WTC11 (cell line): ENCODE data around the gene NFS1. TPM values are rescaled to one million over a fixed set of nuclear protein-coding genes. Genes with fewer than 3 reads are reported as not detected.

ENCODE experiments used
- ATAC-seq: fragments of 200-7000 bp; cut with Tn5 transposase; 2 replicates; pipeline ENCODE4 v1.10.0; 2021; ENCODE audit warnings: mild to moderate bottlenecking, moderate library complexity
- CTCF ChIA-PET: fragments of 300-600 bp; sonication (Branson Sonifier 250); formaldehyde crosslinking; loops from one replicate; lab custom pipeline; 2021; ENCODE audit warnings: antibody characterized with exemption; lab: Charles Lee
- POLR2A ChIA-PET: fragments of 350-600 bp; sonication (Branson Sonifier 250); formaldehyde crosslinking; loops from one replicate; lab custom pipeline; 2021; ENCODE audit warnings: antibody characterized with exemption; lab: Charles Lee
- DNase-seq: peaks from one replicate; pipeline ENCODE4 v3.0.0; 2021; ENCODE audit warnings: low spot score
- H3K27ac Mint-ChIP-seq: 2 replicates; pipeline ENCODE4 v1.8.0; 2021; ENCODE audit warnings: mixed read lengths
- H3K27me3 Mint-ChIP-seq: 2 replicates; pipeline ENCODE4 v1.8.0; 2021; ENCODE audit warnings: low read depth, mild to moderate bottlenecking, moderate library complexity, mixed read lengths
- H3K36me3 Mint-ChIP-seq: 2 replicates; pipeline ENCODE4 v1.8.0; 2021; ENCODE audit warnings: mixed read lengths
- H3K4me1 Mint-ChIP-seq: 2 replicates; pipeline ENCODE4 v1.8.0; 2022; ENCODE audit warnings: mixed read lengths
- H3K4me3 Mint-ChIP-seq: 2 replicates; pipeline ENCODE4 v1.8.0; 2021; ENCODE audit warnings: mild to moderate bottlenecking, moderate library complexity, mixed read lengths
- H3K9me3 Mint-ChIP-seq: 2 replicates; pipeline ENCODE4 v1.8.0; 2021; ENCODE audit warnings: mixed read lengths
- ATF6 ChIP-seq: sonication (generic); formaldehyde crosslinking; IDR thresholded peaks from 2 replicates; pipeline ENCODE4 v1.8.1; 2023; ENCODE audit warnings: mild to moderate bottlenecking, missing genetic modification reagents
- CREB1 ChIP-seq: sonication (generic); formaldehyde crosslinking; IDR thresholded peaks from 2 replicates; pipeline ENCODE4 v1.8.0; 2023; ENCODE audit warnings: mild to moderate bottlenecking, missing genetic modification reagents
- CREM ChIP-seq: sonication (generic); formaldehyde crosslinking; IDR thresholded peaks from 2 replicates; pipeline ENCODE4 v1.8.1; 2022; ENCODE audit warnings: mild to moderate bottlenecking, missing genetic modification reagents, moderate library complexity
- ERG ChIP-seq: fragments of 250-450 bp; sonication (Bioruptor Pico); IDR thresholded peaks from 2 replicates; pipeline ENCODE4 v1.8.0; 2021; ENCODE audit warnings: mild to moderate bottlenecking
- ETV6 ChIP-seq: sonication (generic); formaldehyde crosslinking; IDR thresholded peaks from 2 replicates; pipeline ENCODE4 v1.8.1; 2022; ENCODE audit warnings: mild to moderate bottlenecking, missing genetic modification reagents
- FOXK1 ChIP-seq: sonication (generic); formaldehyde crosslinking; IDR thresholded peaks from 2 replicates; pipeline ENCODE4 v1.8.0; 2022; ENCODE audit warnings: mild to moderate bottlenecking, moderate library complexity, missing genetic modification reagents
- GTF2I ChIP-seq: fragments of 250-450 bp; sonication (Bioruptor Pico); conservative IDR thresholded peaks from 2 replicates; pipeline ENCODE4 v1.4.0; 2021; ENCODE audit warnings: mild to moderate bottlenecking
- KAT7 ChIP-seq: sonication (generic); formaldehyde crosslinking; IDR thresholded peaks from 2 replicates; pipeline ENCODE4 v1.8.1; 2023; ENCODE audit warnings: missing genetic modification reagents, mild to moderate bottlenecking, borderline replicate concordance
- RELA ChIP-seq: sonication (generic); formaldehyde crosslinking; IDR thresholded peaks from 2 replicates; pipeline ENCODE4 v1.8.1; 2022; ENCODE audit warnings: missing genetic modification reagents, mild to moderate bottlenecking, borderline replicate concordance
- SP1 ChIP-seq: sonication (generic); formaldehyde crosslinking; conservative IDR thresholded peaks from 2 replicates; pipeline ENCODE4 v1.8.1; 2022; ENCODE audit warnings: missing genetic modification reagents
- ZBTB21 ChIP-seq: sonication (generic); formaldehyde crosslinking; IDR thresholded peaks from 2 replicates; pipeline ENCODE4 v1.8.1; 2023; ENCODE audit warnings: mild to moderate bottlenecking, missing genetic modification reagents, borderline replicate concordance
- ZBTB43 ChIP-seq: sonication (generic); formaldehyde crosslinking; IDR thresholded peaks from 2 replicates; pipeline ENCODE4 v1.8.1; 2023; ENCODE audit warnings: mild to moderate bottlenecking, missing genetic modification reagents
- ZNF121 ChIP-seq: sonication (generic); formaldehyde crosslinking; IDR thresholded peaks from 2 replicates; pipeline ENCODE4 v1.8.0; 2023; ENCODE audit warnings: missing genetic modification reagents
- ZNF219 ChIP-seq: sonication (generic); formaldehyde crosslinking; IDR thresholded peaks from 2 replicates; pipeline ENCODE4 v1.8.0; 2023; ENCODE audit warnings: missing genetic modification reagents, mild to moderate bottlenecking, borderline replicate concordance
- ZNF317 ChIP-seq: sonication (generic); formaldehyde crosslinking; IDR thresholded peaks from 2 replicates; pipeline ENCODE4 v1.8.1; 2023; ENCODE audit warnings: low read depth, mild to moderate bottlenecking, moderate library complexity, missing genetic modification reagents, borderline replicate concordance
- ZNF396 ChIP-seq: fragments of 250-450 bp; sonication (Bioruptor Pico); IDR thresholded peaks from 2 replicates; pipeline ENCODE4 v1.8.0; 2021; ENCODE audit warnings: mild to moderate bottlenecking, moderate library complexity, borderline replicate concordance
- total RNA-seq: library from RNA; stranded (reverse); gene quantifications from 3 replicates; pipeline ENCODE4 v1.2.3, GENCODE V29; 2021
- TF ChIP-seq, protein P1 (sequence below): fragments of 250-450 bp; sonication (Bioruptor Pico); IDR thresholded peaks from 2 replicates; pipeline ENCODE4 v1.9.0; 2021; ENCODE audit warnings: moderate library complexity, mild to moderate bottlenecking, inconsistent platforms, borderline replicate concordance
- TF ChIP-seq, protein P2 (sequence below): sonication (generic); formaldehyde crosslinking; IDR thresholded peaks from 2 replicates; pipeline ENCODE4 v1.8.1; 2022; ENCODE audit warnings: low read depth, mild to moderate bottlenecking, moderate library complexity, missing genetic modification reagents, borderline replicate concordance
- TF ChIP-seq, protein P3 (sequence below): sonication (generic); formaldehyde crosslinking; IDR thresholded peaks from 2 replicates; pipeline ENCODE4 v1.8.1; 2022; ENCODE audit warnings: mild to moderate bottlenecking, missing genetic modification reagents, moderate library complexity, borderline replicate concordance
- TF ChIP-seq, protein P4 (sequence below): sonication (generic); formaldehyde crosslinking; conservative IDR thresholded peaks from 2 replicates; pipeline ENCODE4 v1.8.1; 2023; ENCODE audit warnings: mild to moderate bottlenecking, low read depth, missing genetic modification reagents, moderate library complexity
- TF ChIP-seq, protein P5 (sequence below): sonication (generic); formaldehyde crosslinking; IDR thresholded peaks from 2 replicates; pipeline ENCODE4 v1.8.0; 2022; ENCODE audit warnings: mild to moderate bottlenecking, missing genetic modification reagents
- TF ChIP-seq, protein P6 (sequence below): sonication (generic); formaldehyde crosslinking; IDR thresholded peaks from 2 replicates; pipeline ENCODE4 v1.8.1; 2022; ENCODE audit warnings: low read depth, missing genetic modification reagents, borderline replicate concordance

The NFS1 gene
- total RNA-seq, 1 experiment from 2014 or later: 36.1 TPM

DNA sequence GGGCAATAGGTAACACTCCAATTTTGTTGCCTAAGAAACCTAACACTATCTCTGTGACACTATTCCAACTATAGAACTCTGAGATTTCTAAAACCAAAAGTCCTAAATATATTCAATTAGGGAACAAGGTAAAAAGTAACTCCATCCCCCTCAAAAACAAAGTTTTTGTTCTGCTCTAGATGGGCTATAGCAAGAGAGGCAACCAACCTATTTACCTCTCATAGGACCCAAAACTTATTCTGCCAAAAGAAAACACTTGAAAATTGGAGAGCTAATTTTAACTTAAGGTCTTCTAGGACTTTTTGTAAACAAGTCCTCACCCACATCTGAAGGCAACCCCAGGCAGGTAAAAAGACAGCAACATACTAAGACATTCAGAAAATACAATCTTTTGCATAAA is 35.2 kb upstream of the NFS1 start:
- POLR2A ChIA-PET: interaction anchor here (1.5 kb wide), 1 partner anchor 10 kb away, joined by 4 read pairs; no protein-coding TSS in a partner anchor
- TF ChIP-seq KAT7 (CRISPR knock-in tag) (no peak), ZBTB21 (no peak), ZBTB43 (CRISPR knock-in tag) (no peak), SP1 (CRISPR knock-in tag) (no peak), ETV6 (CRISPR knock-in tag) (no peak), CREB1 (no peak), CREM (no peak), ZNF396 (no peak), GTF2I (CRISPR knock-in tag) (no peak), ERG (CRISPR knock-in tag) (no peak), ZNF219 (no peak), FOXK1 (CRISPR knock-in tag) (no peak), ZNF121 (CRISPR knock-in tag) (no peak)
- TF ChIP-seq, protein P1, sequence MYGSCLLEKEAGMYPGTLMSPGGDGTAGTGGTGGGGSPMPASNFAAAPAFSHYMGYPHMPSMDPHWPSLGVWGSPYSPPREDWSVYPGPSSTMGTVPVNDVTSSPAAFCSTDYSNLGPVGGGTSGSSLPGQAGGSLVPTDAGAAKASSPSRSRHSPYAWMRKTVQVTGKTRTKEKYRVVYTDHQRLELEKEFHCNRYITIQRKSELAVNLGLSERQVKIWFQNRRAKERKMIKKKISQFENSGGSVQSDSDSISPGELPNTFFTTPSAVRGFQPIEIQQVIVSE (CRISPR knock-in tag): no peak
- TF ChIP-seq, protein P2, sequence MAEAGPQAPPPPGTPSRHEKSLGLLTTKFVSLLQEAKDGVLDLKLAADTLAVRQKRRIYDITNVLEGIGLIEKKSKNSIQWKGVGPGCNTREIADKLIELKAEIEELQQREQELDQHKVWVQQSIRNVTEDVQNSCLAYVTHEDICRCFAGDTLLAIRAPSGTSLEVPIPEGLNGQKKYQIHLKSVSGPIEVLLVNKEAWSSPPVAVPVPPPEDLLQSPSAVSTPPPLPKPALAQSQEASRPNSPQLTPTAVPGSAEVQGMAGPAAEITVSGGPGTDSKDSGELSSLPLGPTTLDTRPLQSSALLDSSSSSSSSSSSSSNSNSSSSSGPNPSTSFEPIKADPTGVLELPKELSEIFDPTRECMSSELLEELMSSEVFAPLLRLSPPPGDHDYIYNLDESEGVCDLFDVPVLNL (CRISPR knock-in tag): no peak
- TF ChIP-seq, protein P3, sequence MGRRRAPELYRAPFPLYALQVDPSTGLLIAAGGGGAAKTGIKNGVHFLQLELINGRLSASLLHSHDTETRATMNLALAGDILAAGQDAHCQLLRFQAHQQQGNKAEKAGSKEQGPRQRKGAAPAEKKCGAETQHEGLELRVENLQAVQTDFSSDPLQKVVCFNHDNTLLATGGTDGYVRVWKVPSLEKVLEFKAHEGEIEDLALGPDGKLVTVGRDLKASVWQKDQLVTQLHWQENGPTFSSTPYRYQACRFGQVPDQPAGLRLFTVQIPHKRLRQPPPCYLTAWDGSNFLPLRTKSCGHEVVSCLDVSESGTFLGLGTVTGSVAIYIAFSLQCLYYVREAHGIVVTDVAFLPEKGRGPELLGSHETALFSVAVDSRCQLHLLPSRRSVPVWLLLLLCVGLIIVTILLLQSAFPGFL: no peak
- TF ChIP-seq, protein P4, sequence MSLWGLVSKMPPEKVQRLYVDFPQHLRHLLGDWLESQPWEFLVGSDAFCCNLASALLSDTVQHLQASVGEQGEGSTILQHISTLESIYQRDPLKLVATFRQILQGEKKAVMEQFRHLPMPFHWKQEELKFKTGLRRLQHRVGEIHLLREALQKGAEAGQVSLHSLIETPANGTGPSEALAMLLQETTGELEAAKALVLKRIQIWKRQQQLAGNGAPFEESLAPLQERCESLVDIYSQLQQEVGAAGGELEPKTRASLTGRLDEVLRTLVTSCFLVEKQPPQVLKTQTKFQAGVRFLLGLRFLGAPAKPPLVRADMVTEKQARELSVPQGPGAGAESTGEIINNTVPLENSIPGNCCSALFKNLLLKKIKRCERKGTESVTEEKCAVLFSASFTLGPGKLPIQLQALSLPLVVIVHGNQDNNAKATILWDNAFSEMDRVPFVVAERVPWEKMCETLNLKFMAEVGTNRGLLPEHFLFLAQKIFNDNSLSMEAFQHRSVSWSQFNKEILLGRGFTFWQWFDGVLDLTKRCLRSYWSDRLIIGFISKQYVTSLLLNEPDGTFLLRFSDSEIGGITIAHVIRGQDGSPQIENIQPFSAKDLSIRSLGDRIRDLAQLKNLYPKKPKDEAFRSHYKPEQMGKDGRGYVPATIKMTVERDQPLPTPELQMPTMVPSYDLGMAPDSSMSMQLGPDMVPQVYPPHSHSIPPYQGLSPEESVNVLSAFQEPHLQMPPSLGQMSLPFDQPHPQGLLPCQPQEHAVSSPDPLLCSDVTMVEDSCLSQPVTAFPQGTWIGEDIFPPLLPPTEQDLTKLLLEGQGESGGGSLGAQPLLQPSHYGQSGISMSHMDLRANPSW (CRISPR knock-in tag): no peak
- Mint-ChIP-seq H3K36me3 (peaks cover 92% of the 10 kb centered on the region), H3K4me3 (no peak overlapping the region), H3K9me3 (peaks cover 4% of the 10 kb centered on the region; the same call in 1 of the 2 replicates), H3K27me3 (no peaks in the 10 kb centered on the region), H3K27ac (no peak overlapping the region), H3K4me1 (peaks cover 12% of the 10 kb centered on the region)
- DNase-seq (no peak), ATAC-seq (no peak)
- CTCF ChIA-PET: no interaction called here

DNA sequence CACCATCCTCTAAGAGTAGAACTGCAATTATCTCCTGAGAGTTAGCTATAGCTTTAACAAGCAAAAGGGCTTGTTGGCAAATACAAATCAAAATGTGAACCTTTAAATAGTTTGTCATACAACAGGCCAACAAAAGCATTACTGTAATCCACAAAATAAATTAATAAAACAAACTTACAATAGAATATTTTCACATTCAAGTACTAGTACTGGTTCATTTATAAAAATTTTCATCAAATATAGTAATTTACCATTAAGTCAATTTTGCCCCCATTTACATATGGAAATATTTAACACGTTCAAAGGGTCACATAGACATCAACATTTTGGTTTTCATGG is 33.5 kb upstream of the NFS1 start:
- CTCF ChIA-PET: no interaction called here
- Mint-ChIP-seq H3K4me1 (peaks cover 5% of the 10 kb centered on the region), H3K9me3 (no peaks in the 10 kb centered on the region), H3K36me3 (peaks cover 85% of the 10 kb centered on the region), H3K27me3 (no peaks in the 10 kb centered on the region), H3K4me3 (no peak overlapping the region), H3K27ac (no peak overlapping the region)
- no peak for ATAC-seq
- POLR2A ChIA-PET: interaction anchor here (0.6 kb wide), 2 partner anchors 19 to 1609 kb away, joined by 5 to 6 read pairs; no protein-coding TSS in a partner anchor
- no peak for DNase-seq
- TF ChIP-seq ATF6 (CRISPR knock-in tag): no peak
- no peak for TF ChIP-seq RELA (CRISPR knock-in tag)
- TF ChIP-seq, protein P5, sequence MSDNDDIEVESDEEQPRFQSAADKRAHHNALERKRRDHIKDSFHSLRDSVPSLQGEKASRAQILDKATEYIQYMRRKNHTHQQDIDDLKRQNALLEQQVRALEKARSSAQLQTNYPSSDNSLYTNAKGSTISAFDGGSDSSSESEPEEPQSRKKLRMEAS (CRISPR knock-in tag): no peak
- no peak for TF ChIP-seq FOXK1 (CRISPR knock-in tag)
- TF ChIP-seq, protein P6, sequence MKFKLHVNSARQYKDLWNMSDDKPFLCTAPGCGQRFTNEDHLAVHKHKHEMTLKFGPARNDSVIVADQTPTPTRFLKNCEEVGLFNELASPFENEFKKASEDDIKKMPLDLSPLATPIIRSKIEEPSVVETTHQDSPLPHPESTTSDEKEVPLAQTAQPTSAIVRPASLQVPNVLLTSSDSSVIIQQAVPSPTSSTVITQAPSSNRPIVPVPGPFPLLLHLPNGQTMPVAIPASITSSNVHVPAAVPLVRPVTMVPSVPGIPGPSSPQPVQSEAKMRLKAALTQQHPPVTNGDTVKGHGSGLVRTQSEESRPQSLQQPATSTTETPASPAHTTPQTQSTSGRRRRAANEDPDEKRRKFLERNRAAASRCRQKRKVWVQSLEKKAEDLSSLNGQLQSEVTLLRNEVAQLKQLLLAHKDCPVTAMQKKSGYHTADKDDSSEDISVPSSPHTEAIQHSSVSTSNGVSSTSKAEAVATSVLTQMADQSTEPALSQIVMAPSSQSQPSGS: no peak
- no peak for TF ChIP-seq ZNF317 (CRISPR knock-in tag)
